Right atrium auricular region (tissue), 2 donors: Measurements from ENCODE around the gene SNRPB2. TPM values are rescaled to one million over a fixed set of nuclear protein-coding genes. Genes with fewer than 3 reads are reported as not detected.

Experiments
- DNase-seq: peaks from one replicate; pipeline ENCODE4 v3.0.0-alpha.2; 2019; ENCODE audit warnings: low spot score
- H3K27ac ChIP-seq, 2 donors: fragments of 200-600 bp; sonication (generic); 1 replicate in 1 of 2; 2 replicates in 1 of 2; pipeline ENCODE4 v1.5.1; 2016 to 2019
- H3K27me3 ChIP-seq, 2 donors: fragments of 200-600 bp; sonication (generic); one replicate each; pipeline versions ENCODE4 v1.5.1 to v1.6.0; 2017 to 2019
- H3K36me3 ChIP-seq: fragments of 200-600 bp; sonication (generic); one replicate; pipeline ENCODE4 v1.5.1; 2016
- H3K4me1 ChIP-seq, 2 donors: fragments of 200-600 bp; sonication (generic); one replicate each; pipeline versions ENCODE4 v1.5.1 to v1.6.0; 2017 to 2019
- H3K4me3 ChIP-seq, 2 donors: fragments of 200-600 bp; sonication (generic); 1 replicate in 1 of 2; 2 replicates in 1 of 2; pipeline ENCODE4 v1.5.1; 2017 to 2019; ENCODE audit warnings: mild to moderate bottlenecking in 1 of 2, moderate library complexity in 1 of 2
- H3K9me3 ChIP-seq, 2 donors: fragments of 200-600 bp; sonication (generic); one replicate each; pipeline ENCODE4 v1.5.1; 2019
- total RNA-seq, 2 donors: library from RNA; depleted of rRNA; stranded (reverse); fragments of >200 nt; gene quantifications; one replicate each; pipeline ENCODE4 v1.1.0, GENCODE V29; 2016
- TF ChIP-seq, protein P1 (sequence below), 2 donors: fragments of 200-600 bp; sonication (generic); IDR thresholded peaks; one replicate each; pipeline ENCODE4 v1.5.1; 2019; ENCODE audit warnings: antibody characterized with exemption in 2 of 2

The SNRPB2 gene
- total RNA-seq, 2 donors from 2014 or later: 21.4 to 25.3 TPM

DNA sequence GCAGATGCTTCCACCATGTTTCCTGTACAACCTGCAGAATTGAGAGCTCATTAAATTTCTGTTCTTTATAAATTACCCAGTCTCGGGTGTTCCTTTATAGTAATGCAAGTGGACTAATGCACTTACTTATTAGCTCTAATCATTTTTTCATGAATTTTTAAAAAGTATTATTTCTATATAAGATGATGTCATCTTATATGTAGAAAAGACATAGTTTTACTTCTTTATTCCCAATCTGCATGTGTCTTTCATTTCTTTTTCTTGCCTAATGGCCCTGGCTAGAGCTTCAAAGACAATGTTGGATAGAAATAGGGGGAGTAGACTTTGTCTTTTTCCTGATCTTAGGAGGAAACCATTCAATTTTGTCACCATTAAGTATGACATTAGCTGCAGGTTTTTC lies 46.1 kb downstream of the SNRPB2 start:
- H3K9me3 ChIP-seq: no peaks in the 10 kb centered on the region
- no peaks in the 10 kb centered on the region for H3K36me3 ChIP-seq
- no peak overlapping the region for H3K4me3 ChIP-seq
- H3K27ac ChIP-seq: no peak overlapping the region
- TF ChIP-seq, protein P1, sequence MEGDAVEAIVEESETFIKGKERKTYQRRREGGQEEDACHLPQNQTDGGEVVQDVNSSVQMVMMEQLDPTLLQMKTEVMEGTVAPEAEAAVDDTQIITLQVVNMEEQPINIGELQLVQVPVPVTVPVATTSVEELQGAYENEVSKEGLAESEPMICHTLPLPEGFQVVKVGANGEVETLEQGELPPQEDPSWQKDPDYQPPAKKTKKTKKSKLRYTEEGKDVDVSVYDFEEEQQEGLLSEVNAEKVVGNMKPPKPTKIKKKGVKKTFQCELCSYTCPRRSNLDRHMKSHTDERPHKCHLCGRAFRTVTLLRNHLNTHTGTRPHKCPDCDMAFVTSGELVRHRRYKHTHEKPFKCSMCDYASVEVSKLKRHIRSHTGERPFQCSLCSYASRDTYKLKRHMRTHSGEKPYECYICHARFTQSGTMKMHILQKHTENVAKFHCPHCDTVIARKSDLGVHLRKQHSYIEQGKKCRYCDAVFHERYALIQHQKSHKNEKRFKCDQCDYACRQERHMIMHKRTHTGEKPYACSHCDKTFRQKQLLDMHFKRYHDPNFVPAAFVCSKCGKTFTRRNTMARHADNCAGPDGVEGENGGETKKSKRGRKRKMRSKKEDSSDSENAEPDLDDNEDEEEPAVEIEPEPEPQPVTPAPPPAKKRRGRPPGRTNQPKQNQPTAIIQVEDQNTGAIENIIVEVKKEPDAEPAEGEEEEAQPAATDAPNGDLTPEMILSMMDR (IDR thresholded peaks at IDR 0.05): no peak
- H3K27me3 ChIP-seq: no peaks in the 10 kb centered on the region
- DNase-seq: no peak
- H3K4me1 ChIP-seq: no peaks in the 10 kb centered on the region

DNA sequence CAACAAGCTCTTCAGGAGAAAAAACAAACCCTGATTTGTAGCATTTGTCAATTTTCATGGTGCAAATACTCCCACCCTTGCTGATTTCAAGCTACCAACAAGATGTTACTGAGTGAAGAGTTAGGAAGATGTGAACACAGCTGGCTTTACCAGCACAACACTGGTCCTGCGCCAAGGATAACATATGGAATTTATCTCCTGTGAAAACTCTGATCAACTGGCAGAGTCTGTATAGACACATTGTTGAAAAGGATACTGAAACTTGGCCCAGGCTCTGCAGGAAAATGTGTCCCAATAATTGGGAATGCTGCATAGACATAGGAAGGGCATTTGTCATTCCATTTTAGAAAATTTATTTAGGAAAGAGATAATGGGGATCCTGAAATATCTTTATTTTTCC lies 47.3 kb downstream of the SNRPB2 start:
- Histone ChIP-seq H3K27me3 (no peaks in the 10 kb centered on the region), H3K36me3 (no peaks in the 10 kb centered on the region), H3K4me3 (no peak overlapping the region), H3K4me1 (no peaks in the 10 kb centered on the region), H3K9me3 (peaks cover 0 to 10% of the 10 kb centered on the region in 2 donors), H3K27ac (no peak overlapping the region)
- no peak for DNase-seq
- TF ChIP-seq, protein P1 (IDR thresholded peaks at IDR 0.05): no peak

DNA sequence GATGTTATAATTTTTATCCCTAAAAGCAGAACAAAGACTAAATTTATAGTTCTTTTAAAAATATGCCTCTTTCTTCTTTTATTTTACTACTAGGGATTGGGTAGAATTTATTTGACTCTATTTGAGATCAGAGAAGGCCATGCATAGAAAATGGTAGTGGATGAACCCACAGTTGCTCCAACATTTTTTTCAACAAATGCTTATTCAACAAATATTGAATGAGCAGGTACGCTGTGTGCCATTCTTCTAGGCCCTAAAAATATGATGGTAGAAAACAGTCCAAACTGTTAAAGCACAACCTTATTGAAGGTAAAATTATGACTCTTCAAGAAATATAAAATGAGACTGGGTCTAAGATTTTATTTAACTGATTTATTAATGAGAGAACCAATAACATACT lies 48.3 kb downstream of the SNRPB2 start:
- H3K4me3 ChIP-seq: no peak overlapping the region
- TF ChIP-seq, protein P1 (IDR thresholded peaks at IDR 0.05): no peak
- H3K4me1 ChIP-seq: no peaks in the 10 kb centered on the region
- H3K36me3 ChIP-seq: no peaks in the 10 kb centered on the region
- H3K9me3 ChIP-seq: peaks cover 0 to 16% of the 10 kb centered on the region in 2 donors
- no peaks in the 10 kb centered on the region for H3K27me3 ChIP-seq
- no peak overlapping the region for H3K27ac ChIP-seq
- no peak for DNase-seq

DNA sequence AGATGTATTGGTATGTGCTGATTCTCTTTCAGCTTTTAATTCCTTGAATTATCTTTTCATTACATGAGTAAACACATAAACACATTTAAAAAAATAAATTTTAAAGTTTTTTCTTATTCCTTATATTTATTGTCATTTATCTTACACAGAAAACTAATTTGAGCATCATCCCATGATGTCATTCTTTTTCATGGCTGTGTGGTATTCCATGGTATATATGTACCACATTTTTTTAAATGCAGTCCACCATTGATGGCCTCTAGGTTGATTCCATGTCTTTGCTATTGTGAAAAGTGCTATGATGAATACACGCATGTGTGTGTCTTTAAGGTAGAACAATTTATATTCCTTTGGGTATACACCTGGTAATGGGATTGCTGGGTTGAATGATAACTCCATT lies 51.7 kb downstream of the SNRPB2 start:
- peaks cover 0 to 16% of the 10 kb centered on the region in 2 donors for H3K9me3 ChIP-seq
- H3K4me3 ChIP-seq: no peak overlapping the region
- TF ChIP-seq, protein P1 (IDR thresholded peaks at IDR 0.05): no peak
- no peaks in the 10 kb centered on the region for H3K4me1 ChIP-seq
- no peaks in the 10 kb centered on the region for H3K36me3 ChIP-seq
- no peaks in the 10 kb centered on the region for H3K27me3 ChIP-seq
- H3K27ac ChIP-seq: no peak overlapping the region
- no peak for DNase-seq

DNA sequence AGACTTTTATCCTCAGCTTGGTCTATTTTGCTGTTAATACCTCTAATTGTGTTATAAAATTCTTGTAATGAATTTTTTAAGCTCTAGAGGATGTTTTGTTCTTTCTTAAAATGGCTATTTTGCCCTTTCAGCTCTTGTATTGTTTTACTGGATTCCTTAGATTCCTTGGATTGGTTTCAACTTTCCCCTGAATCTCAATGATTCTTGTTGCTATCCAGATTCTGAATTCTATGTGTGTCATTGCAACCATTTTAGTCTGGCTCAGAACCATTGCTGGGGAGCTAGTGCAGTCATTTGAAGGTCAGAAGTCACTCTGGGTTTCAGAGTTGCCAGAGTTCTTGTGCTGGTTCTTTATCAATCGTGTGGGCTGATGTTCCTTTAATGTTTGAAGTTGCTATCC lies 55.4 kb downstream of the SNRPB2 start:
- Histone ChIP-seq H3K4me3 (no peak overlapping the region), H3K27me3 (no peaks in the 10 kb centered on the region), H3K4me1 (no peaks in the 10 kb centered on the region), H3K27ac (no peak overlapping the region), H3K9me3 (peaks cover 0 to 16% of the 10 kb centered on the region in 2 donors), H3K36me3 (no peaks in the 10 kb centered on the region)
- TF ChIP-seq, protein P1 (IDR thresholded peaks at IDR 0.05): no peak
- no peak for DNase-seq

Other genes starting within 250 kb of the SNRPB2 start
- gene KIF16B, start 156.6 kb upstream of the SNRPB2 start, total RNA-seq: 10 to 100 TPM; 11.2 to 23.0 TPM
- gene OTOR, start 18.3 kb downstream of the SNRPB2 start, total RNA-seq: not detected